Panc1 (cell line): ENCODE results near the gene EGFL7. TPM values are rescaled to one million over a fixed set of nuclear protein-coding genes. Genes with fewer than 3 reads are reported as not detected.
A peak's percentile ranks its signal among the peaks of the same experiment; 100 is the strongest.

Experiments used
- ATAC-seq: fragments of 200-7000 bp; cut with Tn5 transposase; 2 replicates; pipeline ENCODE4 v1.9.1; 2020; ENCODE audit warnings: mild to moderate bottlenecking, moderate library complexity
- BruUV-seq: library from RNA; stranded (reverse); fragments of 400-500 nt; replicated peaks from 2 replicates; lab custom pipeline; 2021; lab: Mats Ljungman, UMichigan
- CTCF ChIA-PET: fragments of 300-600 bp; sonication (Branson Sonifier 250); formaldehyde crosslinking; loops from one replicate; lab custom pipeline; 2022; ENCODE audit warnings: antibody characterized with exemption; lab: Charles Lee
- POLR2A ChIA-PET: fragments of 300-600 bp; sonication (Branson Sonifier 250); formaldehyde crosslinking; loops from one replicate; lab custom pipeline; 2022; ENCODE audit warnings: antibody characterized with exemption; lab: Charles Lee
- DNase-seq: peaks from one replicate; pipeline ENCODE4 v3.0.0-alpha.2; 2010; ENCODE audit warnings: low read depth, low spot score
- H3K27ac ChIP-seq: 2 replicates; pipeline ENCODE4 v1.5.1; 2011; ENCODE audit warnings: mild to moderate bottlenecking, low read length, inconsistent platforms
- H3K27me3 ChIP-seq: fragments of 200-500 bp; sonication (Bioruptor generic); 2 replicates; pipeline ENCODE4 v1.6.0; 2014; ENCODE audit warnings: low read length, inconsistent platforms; ENCODE audit not compliant: control insufficient read depth, insufficient read depth
- H3K36me3 ChIP-seq: fragments of 200-500 bp; sonication (Bioruptor generic); 2 replicates; pipeline ENCODE4 v1.5.1; 2014; ENCODE audit warnings: inconsistent platforms, mild to moderate bottlenecking, low read length, moderate library complexity; ENCODE audit not compliant: control insufficient read depth, insufficient read depth
- H3K4me1 ChIP-seq: 2 replicates; pipeline ENCODE4 v1.5.1; 2011; ENCODE audit warnings: inconsistent platforms, mild to moderate bottlenecking, low read length, moderate library complexity; ENCODE audit not compliant: control insufficient read depth, insufficient read depth
- H3K4me3 ChIP-seq, 2 experiments: 2 replicates each; pipeline ENCODE4 v1.5.1; 2011 to 2012; ENCODE audit warnings: low read depth in 2 of 2, low read length in 2 of 2, mild to moderate bottlenecking in 2 of 2, inconsistent platforms in 1 of 2, moderate library complexity in 1 of 2
- H3K9me3 ChIP-seq: fragments of 200-500 bp; sonication (Bioruptor generic); 2 replicates; pipeline ENCODE4 v1.5.1; 2014; ENCODE audit warnings: low read depth, mild to moderate bottlenecking, inconsistent platforms, low read length, moderate library complexity; ENCODE audit not compliant: control insufficient read depth, insufficient read depth
- POLR2AphosphoS5 ChIP-seq: IDR thresholded peaks from 2 replicates; pipeline ENCODE4 v1.6.1; 2012; ENCODE audit warnings: mild to moderate bottlenecking, low read depth, low read length, moderate library complexity
- SIN3A ChIP-seq: IDR thresholded peaks from 2 replicates; pipeline ENCODE4 v1.6.1; 2012; ENCODE audit warnings: low read depth, mild to moderate bottlenecking, low read length, moderate library complexity, borderline replicate concordance; ENCODE audit not compliant: insufficient read depth
- TCF7L2 ChIP-seq: IDR thresholded peaks from 2 replicates; pipeline ENCODE4 v1.6.1; 2011; ENCODE audit warnings: mild to moderate bottlenecking, low read depth, low read length, inconsistent platforms
- in situ Hi-C: cut with HindIII; loops from 2 replicates; pipeline ENCODE4 v1.10.0; 2016; ENCODE audit warnings: low sequenced_read_pairs, low pct_unique_long_range_greater_than_20kb
- intact Hi-C: fragments of 100-400 bp; cut with micrococcal nuclease; formaldehyde crosslinking; loops from one replicate; pipeline ENCODE4 v1.10.0; 2022; ENCODE audit not compliant: unreplicated experiment
- total RNA-seq: library from RNA; stranded (reverse); gene quantifications from one replicate; pipeline ENCODE4 v1.2.1, GENCODE V29; 2021; ENCODE audit not compliant: unreplicated experiment
- TF ChIP-seq, protein P1 (sequence below): fragments of 450-650 bp; IDR thresholded peaks from 2 replicates; pipeline ENCODE4 v1.5.1; 2017; ENCODE audit warnings: mild to moderate bottlenecking
- TF ChIP-seq, protein P2 (sequence below), 2 experiments: IDR thresholded peaks; 2 replicates each; pipeline ENCODE4 v1.6.1; 2011 to 2012; ENCODE audit warnings: low read depth in 2 of 2, control low read depth in 1 of 2, low read length in 1 of 2, mild to moderate bottlenecking in 1 of 2, moderate library complexity in 1 of 2; ENCODE audit not compliant: insufficient read depth in 1 of 2

EGFL7 gene
- total RNA-seq, 1 experiment from 2014 or later, result 42.3 TPM

DNA sequence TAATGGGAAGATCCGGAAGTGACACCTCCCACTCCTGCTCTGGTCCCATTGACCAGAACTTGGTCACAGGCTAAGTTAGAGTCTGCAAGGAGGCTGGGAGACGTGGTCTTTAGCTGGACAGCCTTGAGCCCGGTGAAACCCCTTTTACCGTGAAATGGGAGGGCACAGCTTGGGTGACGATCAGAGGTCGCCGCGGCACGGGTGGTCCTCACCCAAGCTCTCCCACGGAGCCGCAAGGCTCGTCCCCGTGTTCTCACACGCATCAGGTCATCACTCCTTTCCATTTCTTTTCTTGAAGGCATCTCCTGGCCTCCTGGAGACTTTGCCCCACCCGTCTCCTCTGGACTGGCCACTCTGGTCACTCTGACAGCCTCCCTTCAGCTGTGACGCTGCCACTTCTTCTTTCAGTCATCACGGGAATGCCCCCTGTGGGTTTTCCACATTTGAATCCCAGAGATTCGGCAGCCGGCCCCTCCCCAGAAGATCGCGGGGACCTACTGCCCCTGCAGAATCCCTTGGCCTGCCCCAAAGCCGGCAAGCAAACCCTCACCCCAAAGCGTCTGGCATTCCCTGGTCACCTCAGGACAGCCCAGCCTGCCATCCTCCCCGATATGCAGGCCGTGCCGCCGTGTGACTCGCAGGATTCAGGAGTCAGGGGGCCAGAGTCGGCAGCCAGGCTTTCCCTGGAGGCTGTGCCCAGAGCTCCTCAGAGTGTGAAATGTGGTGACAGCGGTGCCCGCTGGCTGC, 18.9 kb upstream of the EGFL7 start:
- CTCF ChIA-PET, result no interaction called here
- Histone ChIP-seq H3K4me1 (no peaks in the 10 kb centered on the region; the same call in 1 of the 2 replicates), H3K36me3 (no peaks in the 10 kb centered on the region), H3K27ac (no peak overlapping the region), H3K9me3 (no peaks in the 10 kb centered on the region), H3K27me3 (no peaks in the 10 kb centered on the region), H3K4me3 (peak overlapping the region in 1 of 2 experiments; percentile 31; a peak in 1 of 4 replicates)
- TF ChIP-seq, protein P1, sequence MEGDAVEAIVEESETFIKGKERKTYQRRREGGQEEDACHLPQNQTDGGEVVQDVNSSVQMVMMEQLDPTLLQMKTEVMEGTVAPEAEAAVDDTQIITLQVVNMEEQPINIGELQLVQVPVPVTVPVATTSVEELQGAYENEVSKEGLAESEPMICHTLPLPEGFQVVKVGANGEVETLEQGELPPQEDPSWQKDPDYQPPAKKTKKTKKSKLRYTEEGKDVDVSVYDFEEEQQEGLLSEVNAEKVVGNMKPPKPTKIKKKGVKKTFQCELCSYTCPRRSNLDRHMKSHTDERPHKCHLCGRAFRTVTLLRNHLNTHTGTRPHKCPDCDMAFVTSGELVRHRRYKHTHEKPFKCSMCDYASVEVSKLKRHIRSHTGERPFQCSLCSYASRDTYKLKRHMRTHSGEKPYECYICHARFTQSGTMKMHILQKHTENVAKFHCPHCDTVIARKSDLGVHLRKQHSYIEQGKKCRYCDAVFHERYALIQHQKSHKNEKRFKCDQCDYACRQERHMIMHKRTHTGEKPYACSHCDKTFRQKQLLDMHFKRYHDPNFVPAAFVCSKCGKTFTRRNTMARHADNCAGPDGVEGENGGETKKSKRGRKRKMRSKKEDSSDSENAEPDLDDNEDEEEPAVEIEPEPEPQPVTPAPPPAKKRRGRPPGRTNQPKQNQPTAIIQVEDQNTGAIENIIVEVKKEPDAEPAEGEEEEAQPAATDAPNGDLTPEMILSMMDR, result no peak
- TF ChIP-seq POLR2AphosphoS5 (no peak), TCF7L2 (no peak), SIN3A (no peak)
- TF ChIP-seq, protein P2, sequence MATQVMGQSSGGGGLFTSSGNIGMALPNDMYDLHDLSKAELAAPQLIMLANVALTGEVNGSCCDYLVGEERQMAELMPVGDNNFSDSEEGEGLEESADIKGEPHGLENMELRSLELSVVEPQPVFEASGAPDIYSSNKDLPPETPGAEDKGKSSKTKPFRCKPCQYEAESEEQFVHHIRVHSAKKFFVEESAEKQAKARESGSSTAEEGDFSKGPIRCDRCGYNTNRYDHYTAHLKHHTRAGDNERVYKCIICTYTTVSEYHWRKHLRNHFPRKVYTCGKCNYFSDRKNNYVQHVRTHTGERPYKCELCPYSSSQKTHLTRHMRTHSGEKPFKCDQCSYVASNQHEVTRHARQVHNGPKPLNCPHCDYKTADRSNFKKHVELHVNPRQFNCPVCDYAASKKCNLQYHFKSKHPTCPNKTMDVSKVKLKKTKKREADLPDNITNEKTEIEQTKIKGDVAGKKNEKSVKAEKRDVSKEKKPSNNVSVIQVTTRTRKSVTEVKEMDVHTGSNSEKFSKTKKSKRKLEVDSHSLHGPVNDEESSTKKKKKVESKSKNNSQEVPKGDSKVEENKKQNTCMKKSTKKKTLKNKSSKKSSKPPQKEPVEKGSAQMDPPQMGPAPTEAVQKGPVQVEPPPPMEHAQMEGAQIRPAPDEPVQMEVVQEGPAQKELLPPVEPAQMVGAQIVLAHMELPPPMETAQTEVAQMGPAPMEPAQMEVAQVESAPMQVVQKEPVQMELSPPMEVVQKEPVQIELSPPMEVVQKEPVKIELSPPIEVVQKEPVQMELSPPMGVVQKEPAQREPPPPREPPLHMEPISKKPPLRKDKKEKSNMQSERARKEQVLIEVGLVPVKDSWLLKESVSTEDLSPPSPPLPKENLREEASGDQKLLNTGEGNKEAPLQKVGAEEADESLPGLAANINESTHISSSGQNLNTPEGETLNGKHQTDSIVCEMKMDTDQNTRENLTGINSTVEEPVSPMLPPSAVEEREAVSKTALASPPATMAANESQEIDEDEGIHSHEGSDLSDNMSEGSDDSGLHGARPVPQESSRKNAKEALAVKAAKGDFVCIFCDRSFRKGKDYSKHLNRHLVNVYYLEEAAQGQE (IDR thresholded peaks at IDR 0.05; ENCODE audit: insufficient read depth in 1 of 2, low read depth in 2 of 2, low read length in 1 of 2), result no peak
- in situ Hi-C loops (no loop called here), intact Hi-C loops (no loop called here)
- POLR2A ChIA-PET, result no interaction called here
- no peak for DNase-seq
- BruUV-seq, result no TSS peak
- no peak; the same call in 1 of the 2 replicates for ATAC-seq

DNA sequence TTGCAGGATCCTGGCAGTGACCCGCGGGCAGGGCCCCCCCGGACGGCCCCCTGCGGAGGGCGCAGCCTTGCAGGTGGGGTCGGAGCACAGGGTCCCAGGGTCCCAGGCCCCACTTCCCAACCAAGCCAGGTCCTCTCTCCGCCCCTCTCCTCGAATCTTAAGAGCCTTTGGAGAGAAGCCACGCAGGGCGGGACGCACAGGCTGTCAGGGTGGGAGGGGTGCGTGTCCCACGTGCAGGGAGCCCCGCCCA, 18.4 kb upstream of the EGFL7 start:
- in situ Hi-C loops, result no loop called here
- Histone ChIP-seq H3K27ac (no peak overlapping the region), H3K4me1 (no peaks in the 10 kb centered on the region; the same call in 1 of the 2 replicates), H3K36me3 (no peaks in the 10 kb centered on the region), H3K4me3 (peak overlapping the region in 1 of 2 experiments; percentile 31; a peak in 1 of 4 replicates), H3K27me3 (no peaks in the 10 kb centered on the region), H3K9me3 (no peaks in the 10 kb centered on the region)
- DNase-seq, result no peak
- ATAC-seq, result no peak
- POLR2A ChIA-PET, result no interaction called here
- TF ChIP-seq, protein P2 (IDR thresholded peaks at IDR 0.05; ENCODE audit: insufficient read depth in 1 of 2, low read depth in 2 of 2, low read length in 1 of 2), result no peak
- no peak for TF ChIP-seq SIN3A
- no peak for TF ChIP-seq POLR2AphosphoS5
- TF ChIP-seq TCF7L2, result no peak
- TF ChIP-seq, protein P1, result no peak
- CTCF ChIA-PET, result interaction anchor here (0.6 kb wide), 1 partner anchor 198 kb away, joined by 8 read pairs; no protein-coding TSS in a partner anchor
- no TSS peak for BruUV-seq
- intact Hi-C loops, result no loop called here
